GM10266 (cell line): Measurements from ENCODE around the gene TFDP1.

ENCODE experiments used
- DNase-seq: peaks from one replicate; pipeline ENCODE4 v3.0.0; 2012; ENCODE audit errors: extremely low spot score
- CTCF ChIP-seq: IDR thresholded peaks from 2 replicates; pipeline ENCODE4 v1.5.1; 2012; ENCODE audit warnings: mild to moderate bottlenecking, low read depth; ENCODE audit not compliant: control insufficient read depth, insufficient read depth; ENCODE audit errors: missing control alignments

TFDP1 gene

DNA sequence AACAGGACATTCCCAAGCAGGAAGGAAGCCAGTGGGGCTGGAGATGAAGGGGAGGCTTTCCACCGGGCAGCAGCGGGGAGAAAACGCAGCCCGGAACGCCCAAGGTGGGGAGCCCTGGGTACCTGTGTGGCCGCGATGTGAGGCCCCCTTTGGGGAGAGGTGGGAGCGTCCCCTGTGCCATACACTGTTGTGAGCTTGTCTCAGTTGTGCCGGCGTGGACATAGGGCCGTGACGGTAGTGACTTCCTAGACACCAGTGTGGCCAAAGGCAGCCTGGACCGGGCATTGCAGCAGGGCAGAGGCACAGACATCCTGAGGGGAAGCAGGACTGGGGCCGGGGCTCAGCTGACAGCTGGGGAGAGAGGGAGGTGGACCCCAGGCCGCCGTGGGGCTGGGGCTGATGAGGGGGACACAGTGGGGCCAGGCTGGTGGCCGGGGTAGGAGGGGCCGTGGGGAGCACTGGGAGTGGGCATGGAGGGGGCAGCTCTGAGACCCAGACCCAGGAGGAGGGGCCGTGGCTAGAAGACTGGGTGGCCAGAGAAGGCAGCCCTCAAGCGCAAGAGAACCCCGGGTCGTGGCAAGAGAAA, 38.5 kb upstream of the TFDP1 start:
- TF ChIP-seq CTCF: no peak
- DNase-seq: no peak

DNA sequence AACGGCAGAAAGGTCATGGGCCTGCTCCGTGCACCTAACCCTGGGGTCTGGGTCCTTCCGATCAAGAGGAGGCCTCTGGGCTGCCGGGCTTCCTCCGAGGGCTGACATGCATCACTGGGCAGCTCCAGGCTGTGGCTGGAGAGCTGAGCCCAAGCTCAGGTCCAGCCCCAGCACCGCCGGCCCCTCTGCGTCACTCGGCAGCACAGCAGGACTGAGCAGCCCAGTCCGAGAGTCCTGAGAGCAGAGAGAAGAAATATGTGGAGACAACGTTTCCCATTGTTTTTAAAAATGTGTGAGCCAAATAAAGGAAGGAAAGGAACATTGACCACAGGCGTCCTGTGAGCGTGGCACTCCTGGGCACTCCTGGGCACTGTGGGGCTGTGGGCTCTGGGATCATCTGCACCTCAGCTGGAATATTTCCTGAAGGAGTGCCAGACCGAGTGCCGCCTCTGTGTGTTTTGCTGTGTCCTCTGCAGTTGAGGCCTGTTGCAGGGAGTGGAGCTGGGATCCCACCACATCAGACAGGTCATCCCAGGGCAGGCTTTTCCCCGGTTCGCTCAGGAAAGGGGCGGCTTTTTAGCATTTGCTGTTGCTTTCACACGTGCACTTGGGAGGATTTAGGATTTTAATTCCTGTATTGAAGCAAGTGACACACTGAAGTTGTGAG, 37.8 kb upstream of the TFDP1 start:
- no peak for TF ChIP-seq CTCF
- no peak for DNase-seq

GRCh38 chr13:113547238-113547971, 37.1 kb upstream of the TFDP1 start:
- TF ChIP-seq CTCF: no peak
- no peak for DNase-seq

DNA sequence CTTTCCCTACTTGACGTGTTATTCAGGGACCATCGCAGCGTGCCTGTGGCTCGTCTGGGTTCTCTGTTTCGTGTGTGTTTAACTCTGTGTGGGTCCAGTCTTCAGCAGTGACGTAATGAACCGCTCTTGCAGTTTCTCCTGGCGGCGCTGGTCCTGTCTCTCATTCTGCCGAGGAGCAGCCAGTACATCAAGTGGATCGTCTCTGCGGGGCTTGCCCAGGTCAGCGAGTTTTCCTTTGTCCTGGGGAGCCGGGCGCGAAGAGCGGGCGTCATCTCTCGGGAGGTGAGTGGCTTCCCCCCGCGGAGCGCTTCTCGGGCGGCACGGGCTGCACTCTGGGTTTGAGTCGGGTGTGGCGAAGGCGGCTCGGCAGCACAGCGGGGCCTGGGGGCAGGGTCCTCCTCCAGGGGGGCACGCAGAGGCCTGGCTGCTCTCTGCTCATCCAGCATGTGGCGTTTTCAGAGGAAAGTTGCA, 36.3 kb upstream of the TFDP1 start:
- no peak for DNase-seq
- TF ChIP-seq CTCF: no peak

GRCh38 chr13:113548778-113549621, 35.6 kb upstream of the TFDP1 start:
- TF ChIP-seq CTCF: no peak
- no peak for DNase-seq

DNA sequence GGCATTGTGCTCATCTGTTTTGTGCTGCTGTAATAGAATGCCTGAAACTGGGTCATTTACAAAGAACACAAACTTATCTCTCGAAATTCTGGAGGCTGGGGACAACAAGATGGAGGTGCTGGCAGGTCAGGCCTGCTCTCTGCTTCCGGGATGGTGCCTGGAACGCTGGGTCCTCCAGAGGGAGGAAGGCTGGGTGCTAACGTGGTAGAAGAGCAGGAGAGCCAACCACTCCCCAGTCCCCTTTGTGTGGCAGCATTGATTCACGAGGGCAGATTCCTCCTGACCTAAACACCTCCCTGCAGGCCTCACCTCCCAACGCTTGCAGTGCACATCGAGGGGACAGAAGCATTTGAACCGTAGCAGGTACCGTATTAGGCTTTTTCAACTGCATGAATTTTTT, 34.1 kb upstream of the TFDP1 start:
- no peak for DNase-seq

More for the DNA sequence above, 34.1 kb upstream of the TFDP1 start:
- no peak for TF ChIP-seq CTCF
